HG02943 (cell line): Measurements from ENCODE around the gene ATXN1.
"Not testable (repeated sequence)": the region's sequence is repeated elsewhere in the genome, so short reads cannot be mapped to it uniquely, and the experiment has no call there.

Experiments used
- ATAC-seq: cut with Tn5 transposase; IDR thresholded peaks from one replicate; pipeline ENCODE4 v1.9.1; 2021; ENCODE audit warnings: mild to moderate bottlenecking, low read depth, moderate library complexity; ENCODE audit not compliant: unreplicated experiment

The ATXN1 gene

DNA sequence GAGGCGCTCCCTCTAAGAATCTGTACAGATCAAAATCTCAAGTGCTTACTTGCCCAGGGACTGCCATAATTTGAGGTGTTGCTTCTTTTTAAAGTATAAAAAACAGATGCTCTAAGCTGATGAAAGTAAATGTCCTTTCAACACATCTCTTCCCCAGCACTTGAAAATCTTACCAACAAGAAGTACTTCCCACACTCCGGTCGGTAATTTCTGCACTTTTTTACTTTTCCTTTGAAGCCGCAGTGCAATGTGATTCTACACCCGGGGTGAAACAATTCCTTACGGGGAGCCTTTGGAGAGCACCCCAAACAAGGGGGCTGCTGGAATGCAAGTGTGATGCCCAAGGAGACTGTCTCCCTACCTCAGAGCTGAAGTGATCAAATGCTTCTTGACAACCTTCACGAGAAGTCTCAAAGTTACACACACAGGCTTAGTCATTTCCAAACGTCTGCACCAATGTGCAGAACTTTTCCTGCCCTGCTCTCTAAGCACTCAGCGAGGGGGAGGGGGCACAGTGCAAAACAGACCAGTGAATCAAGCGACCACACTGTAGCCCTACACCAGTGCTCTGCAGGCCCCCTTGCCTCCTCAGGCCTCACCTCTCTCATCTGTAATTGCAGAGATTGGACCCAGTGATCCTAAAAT, 56.7 kb downstream of the ATXN1 start:
- ATAC-seq = no peak

DNA sequence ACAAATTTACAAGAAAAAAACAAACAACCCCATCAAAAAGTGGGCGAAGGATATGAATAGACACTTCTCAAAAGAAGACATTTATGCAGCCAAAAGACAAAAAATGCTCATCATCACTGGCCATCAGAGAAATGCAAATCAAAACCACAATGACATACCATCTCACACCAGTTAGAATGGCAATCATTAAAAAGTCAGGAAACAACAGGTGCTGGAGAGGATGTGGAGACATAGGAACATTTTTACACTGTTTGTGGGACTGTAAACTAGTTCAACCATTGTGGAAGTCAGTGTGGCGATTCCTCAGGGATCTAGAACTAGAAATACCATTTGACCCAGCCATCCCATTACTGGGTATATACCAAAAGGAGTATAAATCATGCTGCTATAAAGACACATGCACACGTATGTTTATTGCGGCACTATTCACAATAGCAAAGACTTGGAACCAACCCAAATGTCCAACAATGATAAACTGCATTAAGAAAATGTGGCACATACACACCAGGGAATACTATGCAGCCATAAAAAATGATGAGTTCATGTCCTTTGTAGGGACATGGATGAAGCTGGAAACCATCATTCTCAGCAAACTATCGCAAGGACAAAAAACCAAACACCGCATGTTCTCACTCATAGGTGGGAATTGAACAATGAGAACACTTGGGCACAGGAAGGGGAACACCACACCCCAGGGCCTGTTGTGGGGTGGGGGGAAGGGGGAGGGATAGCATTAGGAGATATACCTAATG, 58.5 kb downstream of the ATXN1 start:
- ATAC-seq = not testable (repeated sequence)

DNA sequence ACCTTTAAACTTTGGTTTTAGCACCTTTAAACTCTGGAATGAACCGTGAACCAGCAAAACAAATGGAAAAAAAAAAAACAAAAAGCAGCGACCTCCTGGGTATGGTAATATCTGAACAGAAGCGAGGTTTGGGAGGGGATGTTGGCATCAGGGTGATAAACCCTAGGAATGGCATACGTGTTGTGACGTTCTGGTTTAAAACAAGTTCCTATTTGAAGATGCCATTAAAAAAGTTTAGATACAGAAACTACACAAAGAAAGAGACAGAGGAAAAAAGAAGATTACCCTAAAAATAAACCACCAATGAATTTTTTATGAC, 60.4 kb downstream of the ATXN1 start:
- ATAC-seq = no peak

DNA sequence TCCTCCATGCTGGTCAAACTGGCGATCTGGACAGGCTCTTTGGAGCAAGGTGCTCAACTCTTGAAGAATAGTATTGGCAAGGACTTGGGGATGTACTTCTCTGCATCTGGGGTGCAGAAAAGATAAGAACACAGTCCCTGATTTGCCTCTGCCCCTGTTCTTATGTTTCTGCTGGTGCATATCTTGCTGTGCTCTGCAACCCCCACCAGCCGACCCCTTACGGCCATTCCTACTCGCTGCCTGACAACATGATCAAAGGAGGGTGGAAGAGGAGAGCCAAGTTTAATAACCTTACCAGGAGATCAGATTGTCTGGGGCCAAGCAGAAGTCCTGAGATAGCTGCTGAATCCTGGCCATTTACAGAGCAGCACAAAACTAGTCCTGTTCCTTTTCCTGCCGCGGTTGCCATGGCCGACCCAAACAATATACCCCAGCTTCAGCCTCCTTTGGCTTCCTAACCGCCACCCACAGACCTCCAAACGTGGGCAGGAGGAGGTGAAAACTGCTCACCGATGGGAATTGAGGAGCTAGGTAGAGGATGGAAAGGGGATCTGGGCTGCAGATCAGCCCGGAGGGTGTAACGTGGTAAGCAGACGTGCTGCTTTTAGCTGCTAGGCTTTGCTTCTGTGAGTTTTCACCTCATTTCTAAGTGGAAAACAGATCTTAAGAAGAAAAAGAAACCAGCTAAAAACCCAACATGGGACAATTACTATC, 60.9 kb downstream of the ATXN1 start:
- ATAC-seq = no peak

DNA sequence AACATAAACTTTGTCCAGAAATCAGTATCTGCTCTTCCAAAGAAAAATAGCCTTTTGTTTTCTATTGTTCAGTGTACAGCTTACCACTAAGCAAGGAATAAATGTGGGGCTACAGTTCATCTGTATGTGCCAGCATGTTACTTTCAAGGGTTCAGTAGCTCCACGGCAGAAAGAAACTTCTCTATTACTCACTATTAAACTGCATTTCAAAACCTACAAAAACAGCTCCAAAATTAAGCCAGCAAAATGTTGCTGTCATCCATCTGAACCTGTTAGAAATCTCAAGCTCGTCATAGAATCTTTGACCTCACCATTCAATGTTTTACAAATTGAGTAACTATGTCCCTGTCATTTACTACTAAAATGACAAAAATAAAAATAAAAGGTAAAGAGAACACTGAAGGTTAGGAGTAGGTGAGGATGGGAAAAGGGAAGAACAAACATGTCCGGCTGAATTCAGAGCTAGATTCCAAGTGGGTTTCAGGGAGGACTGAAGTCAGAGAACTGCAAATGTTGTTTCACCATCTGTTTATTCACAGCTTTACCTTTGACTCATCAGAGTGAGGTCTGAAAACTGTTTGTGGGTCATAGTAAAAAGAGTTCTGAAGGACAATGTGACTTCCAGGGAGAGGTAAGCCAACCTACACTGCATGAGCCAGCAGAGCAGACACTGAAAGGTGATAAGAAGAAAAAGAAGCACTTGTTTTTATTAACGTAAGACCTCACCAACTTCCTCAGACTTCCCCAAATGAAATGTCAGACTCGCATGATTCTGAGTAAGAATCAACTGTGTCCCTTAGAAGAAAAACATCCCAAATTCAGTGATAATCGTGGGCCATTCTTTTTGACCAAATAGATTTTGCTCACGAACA, 62.0 kb downstream of the ATXN1 start:
- no peak for ATAC-seq

DNA sequence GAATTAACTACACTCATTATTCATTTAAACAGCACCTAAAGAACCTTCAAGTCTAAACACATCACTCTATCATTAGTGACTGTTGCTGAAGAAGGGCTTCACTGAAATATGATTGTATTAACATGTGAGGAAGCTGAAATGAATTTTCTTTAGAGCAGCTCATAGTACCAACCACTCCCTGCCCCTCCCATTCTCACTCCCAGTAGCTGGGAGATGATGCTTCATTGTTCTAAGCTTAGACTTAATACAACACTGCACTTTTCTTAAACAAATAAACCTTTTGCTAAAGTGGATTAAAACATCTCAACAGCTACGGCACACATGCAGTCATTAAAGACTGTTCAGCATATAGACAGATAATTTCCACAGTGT, 63.1 kb downstream of the ATXN1 start:
- ATAC-seq = no peak

DNA sequence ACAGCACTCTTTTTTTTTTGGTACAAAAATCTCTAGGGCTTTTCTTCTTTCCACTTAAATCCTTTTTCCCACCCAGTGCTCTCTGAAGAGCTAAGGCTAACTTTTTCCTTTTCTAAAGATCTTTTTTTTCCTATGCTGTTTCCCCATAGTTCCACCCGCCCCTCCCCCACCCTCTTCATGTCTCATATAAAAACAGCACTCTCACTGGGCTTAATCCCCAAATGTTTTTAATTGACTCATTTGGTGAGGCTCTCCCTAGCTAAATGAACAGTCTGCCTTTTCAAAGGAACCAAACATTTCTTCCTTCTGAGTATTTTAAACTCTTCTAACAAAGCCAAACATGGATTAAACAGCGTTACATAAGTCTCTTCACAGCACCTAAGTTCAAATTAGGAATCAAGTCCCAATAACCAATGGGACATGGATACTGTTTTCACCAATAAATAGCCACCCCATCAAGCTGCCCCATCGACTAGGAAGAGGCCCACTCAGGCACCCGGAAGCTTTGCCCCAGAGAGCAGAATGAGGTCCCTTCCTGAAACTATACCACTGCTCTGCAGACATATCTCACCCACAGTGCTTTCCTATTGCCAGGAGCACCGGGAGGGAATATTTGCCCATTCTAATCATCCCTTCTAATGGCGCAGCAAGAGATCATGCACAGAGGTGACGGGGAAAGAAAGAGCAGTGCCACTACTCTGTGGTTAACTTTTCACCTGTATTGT, 63.7 kb downstream of the ATXN1 start:
- no peak for ATAC-seq

DNA sequence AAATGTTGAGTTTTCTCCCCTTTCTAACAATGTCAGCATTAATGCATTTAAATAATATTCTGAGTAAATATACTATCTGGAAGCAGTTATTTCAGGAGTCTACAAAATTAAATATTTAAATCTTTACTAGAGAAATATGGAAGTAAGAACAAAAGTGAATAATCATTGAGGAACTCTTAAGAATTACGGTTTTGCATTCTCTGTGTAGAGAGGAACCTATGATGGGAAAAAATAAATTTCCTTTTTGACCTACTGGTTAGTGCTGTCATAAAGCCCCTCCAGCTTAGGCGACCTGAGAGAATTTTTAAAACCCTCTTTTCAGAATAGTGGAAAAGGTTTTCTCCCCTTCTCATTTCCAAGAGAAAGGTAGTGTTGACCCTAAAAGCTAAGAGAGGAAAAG, 64.8 kb downstream of the ATXN1 start:
- no peak for ATAC-seq

DNA sequence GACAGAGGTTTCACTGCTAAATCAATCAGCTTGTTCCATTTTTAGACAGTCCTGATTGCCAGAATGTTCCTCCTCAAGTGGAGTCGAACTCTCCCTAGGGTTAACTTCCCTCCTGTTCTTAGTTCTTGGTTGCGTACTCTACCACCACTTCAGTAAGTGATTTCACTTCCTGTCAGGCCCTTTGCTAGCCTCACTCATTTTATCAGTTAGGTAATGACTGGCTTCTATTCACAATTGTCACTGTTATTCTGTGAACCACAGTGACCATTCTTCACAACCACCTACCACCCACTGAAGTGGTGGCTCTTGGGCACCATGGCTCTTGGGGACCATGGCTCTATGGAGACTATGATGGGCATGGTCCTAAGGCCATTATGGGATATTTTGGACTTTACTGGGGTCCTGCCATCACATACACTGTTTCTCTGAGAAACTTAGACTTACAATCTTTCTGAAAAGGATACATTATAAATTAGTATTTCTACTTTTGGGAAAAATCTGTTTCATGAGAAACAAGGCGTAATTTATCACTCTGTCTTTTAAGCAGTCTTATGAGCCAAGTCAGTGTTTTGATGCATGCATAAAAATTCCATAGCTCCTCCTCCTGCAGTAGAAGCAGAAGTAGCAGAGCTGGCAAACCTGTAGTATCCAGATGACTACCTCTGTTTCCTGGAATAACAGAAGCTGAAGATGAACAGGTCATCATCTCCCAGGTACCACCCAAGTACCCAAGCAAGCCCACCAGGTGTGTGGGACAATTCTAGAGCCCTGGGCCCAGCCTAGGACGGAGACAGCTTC, 66.3 kb downstream of the ATXN1 start:
- no peak for ATAC-seq

DNA sequence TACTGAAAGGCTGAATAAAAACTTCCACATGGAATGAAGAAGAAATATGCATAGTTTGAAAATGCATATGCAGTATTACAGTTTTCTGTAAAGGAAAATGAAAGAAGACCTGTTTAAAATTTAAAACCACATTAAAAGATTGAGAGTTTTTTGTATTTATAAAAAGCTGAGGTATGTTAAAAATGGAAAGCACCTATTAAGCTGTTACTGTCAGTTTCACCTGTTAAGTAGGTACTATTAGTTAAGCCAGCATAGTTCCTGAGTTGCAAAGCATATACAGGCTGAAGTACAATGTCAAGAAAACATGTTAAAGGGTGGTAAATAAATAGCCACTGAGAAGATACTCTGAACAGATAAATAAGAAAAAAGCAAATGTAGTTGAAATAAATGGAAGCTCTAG, 69.9 kb downstream of the ATXN1 start:
- ATAC-seq = no peak

DNA sequence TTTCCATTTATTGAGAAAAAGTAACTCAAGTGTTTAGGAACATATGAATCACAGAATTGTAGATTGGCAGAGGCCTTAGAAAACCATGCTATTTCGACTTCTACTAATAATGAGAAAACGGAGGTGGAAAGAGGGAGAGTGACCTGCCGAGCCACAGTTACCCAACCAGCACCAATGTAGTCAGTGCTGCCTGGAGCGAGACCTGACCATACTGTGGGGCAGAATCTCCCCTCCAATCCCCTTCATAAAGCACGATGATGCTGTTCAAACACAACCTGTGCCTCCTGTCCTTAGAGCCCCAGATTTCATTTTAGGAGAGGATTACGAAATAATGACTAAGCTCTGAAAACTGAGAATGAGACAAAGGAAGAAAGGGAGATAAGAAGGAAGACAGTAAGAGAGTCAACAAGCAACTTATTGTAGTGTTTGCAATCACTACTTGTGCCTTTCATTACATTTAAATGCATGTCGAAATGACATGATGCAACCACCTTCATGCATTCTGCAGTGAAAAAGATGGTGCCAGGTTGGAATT, 70.6 kb downstream of the ATXN1 start:
- no peak for ATAC-seq

DNA sequence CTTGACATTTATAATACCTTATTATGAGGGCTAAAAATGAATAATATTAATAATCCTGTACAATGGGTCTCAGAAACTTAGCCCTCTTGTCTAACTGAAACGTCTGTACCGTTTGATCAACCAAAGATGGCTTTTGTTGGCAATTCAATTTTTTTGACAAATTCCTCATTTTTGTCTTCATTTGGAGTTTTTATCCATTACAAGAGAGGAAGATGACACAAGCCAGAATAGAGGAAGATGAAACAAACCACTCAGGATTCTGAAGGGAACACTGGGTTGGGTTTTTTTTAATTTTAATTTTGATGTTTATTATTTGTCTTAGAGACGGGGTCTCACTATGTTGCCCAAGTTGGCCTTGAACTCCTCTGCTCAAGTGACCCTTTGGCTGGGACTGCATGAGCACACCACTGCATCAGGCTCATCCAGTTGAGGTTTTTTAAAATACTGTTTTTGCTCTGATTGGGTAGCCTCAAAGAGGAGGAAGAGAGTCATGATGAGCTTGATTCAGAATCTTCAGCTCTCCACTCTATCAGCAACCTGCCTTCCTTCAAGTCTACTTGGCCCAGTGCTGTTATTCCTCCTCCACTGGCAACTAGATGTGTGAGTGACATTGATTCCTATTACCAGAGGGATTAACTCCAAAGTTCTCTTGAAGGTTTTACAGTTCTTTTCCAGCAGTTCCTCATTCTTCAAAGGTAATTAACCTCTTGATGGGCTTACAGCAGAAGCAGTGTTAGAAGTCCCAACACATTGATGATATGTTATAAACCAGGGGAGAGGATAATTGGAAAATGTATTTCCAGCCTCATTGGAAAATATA, 71.3 kb downstream of the ATXN1 start:
- no peak for ATAC-seq

DNA sequence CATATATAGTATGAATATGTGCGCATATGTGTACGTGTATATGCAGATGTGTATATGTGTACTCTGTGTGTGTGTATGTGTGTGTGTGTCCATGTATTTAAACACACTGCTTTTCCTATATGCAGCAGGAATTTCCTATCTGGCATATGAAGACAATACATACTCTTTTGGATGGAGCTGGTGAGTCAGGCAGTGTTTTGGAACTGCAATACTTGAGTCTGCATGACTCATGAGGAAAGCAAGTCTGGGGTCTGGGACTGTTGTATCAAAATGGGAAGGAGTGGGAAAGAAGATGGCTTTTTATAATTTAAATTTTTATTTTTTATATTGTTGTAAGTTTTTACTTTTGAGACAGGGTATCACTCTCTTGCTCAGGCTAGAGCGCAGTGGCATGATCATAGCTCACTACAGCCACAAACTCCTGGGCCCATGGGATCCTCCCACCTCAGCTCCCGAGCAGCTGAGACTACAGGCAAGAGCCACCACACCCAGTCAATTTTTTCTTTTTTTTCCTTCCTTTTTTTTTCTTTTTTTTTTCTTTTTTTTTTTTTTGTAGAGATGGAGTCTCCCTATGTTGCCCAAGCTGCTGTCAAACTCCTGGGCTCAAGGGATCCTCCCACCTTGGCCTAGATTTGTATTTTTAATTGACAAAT, 72.2 kb downstream of the ATXN1 start:
- no peak for ATAC-seq

DNA sequence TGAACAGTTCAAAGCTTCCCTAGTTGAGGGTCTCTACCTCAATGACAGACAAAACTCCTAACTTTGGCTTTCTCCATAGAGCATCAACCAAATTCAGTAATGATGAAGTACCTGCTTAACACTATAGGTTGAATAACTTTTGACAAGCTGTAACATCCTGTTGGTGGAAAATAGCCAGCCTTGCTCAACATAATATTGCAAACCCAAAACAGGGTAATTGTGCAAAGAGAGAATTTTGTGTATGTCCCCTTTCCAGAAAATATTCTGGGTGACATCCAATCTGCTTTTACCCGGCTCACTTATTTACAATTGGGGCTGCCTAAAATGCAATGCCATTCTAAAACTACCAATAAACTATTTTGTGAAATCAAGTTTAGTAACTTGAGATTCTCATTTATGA, 72.8 kb downstream of the ATXN1 start:
- no peak for ATAC-seq

DNA sequence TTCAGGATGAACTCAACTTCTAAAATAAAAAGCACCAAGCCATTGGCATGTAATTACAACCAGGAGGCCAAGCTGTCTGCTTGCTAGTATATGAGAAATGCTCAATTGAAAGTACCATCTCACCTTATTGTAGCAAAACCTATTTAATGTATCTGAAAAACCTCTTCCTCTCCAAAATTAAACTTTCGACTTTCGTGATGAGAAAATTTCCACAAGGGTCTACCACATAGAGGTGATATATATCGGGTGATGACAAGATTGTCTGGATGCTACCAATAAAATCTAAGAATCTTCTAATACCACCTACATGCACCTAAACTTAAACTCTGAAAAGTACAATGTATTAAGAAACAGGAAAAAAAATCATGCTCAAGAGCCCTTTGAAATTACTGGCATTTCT, 74.2 kb downstream of the ATXN1 start:
- ATAC-seq = no peak

DNA sequence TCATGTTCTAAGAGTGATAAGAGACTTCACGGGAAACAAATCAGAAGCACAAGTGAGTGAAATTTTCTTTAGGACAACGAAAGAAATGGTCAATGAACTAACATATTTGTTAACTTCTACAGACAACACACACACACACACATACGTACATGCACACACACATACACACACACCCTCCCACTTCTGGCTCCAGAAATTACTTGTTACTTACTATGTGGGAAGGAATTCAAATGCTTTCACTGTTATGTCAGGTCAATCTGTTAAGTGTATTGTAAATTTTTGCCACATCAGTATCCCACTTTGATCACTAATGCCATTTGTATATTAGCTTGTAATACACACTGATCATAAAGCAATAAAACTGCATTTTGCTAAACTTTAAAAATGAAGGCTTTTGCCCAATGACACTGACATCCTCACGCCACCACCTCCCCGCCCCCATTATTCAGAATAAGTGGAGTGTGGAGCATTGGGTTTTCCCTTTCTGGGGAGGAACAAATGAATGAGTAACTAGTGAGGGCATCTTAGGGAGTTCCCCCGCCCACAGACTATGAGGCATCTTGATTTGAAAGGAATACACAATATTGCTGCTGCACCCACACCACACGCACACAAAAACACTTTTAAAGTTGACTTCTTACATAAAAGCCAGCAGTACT, 76.2 kb downstream of the ATXN1 start:
- no peak for ATAC-seq

DNA sequence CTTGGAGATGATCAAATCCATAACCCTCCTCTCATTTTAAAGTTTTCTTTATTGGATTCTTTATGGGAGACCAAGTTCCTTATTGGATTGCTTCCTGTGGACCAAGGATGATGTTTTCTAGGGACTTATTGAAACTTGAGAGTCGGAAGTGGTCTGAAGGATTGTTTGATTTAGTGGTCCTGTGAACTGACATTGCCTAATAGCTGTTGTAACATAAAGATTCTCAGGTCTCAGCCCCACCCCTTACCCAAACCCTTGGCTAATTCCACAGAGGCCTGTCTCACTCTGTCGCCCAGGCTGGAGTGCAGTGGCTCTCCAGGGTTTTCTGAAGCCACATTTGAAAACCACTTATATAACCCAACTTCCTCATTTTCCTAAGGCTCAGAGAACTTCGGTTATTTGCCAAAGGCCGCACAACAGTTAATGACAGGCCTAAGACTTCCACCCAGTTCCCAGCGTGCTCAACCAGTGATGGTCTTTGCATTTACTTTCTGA, 77.0 kb downstream of the ATXN1 start:
- ATAC-seq = no peak
